NB4 (cell line): ENCODE results near the gene CRADD.
"Not testable (repeated sequence)": the region's sequence is repeated elsewhere in the genome, so short reads cannot be mapped to it uniquely, and the experiment has no call there.

Source experiments
- MAX ChIP-seq: IDR thresholded peaks from 2 replicates; pipeline ENCODE4 v1.6.1; 2011; ENCODE audit warnings: low read depth, low read length
- TF ChIP-seq, protein P1 (sequence below): IDR thresholded peaks from one replicate; pipeline ENCODE4 v1.5.1; 2012; ENCODE audit warnings: low read depth, low read length

DNA sequence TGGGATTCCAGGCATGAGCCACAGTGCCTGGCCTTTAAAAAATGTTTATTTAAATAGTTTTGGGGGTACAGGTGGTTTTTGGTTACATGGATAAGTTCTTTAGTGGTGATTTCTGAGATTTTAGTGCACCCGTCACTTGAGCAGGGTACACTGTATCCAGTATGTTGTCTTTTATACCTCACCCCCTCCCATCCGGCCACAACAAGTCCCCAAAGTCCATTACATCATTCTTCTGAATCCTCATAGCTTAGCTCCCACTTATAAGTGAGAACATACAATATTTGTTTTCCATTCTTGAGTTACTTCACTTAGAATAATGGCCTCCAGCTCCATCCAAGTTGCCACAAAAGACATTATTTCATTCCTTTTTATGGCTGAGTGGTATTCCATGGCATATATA is 124.5 kb downstream of the CRADD start:
- TF ChIP-seq, protein P1, sequence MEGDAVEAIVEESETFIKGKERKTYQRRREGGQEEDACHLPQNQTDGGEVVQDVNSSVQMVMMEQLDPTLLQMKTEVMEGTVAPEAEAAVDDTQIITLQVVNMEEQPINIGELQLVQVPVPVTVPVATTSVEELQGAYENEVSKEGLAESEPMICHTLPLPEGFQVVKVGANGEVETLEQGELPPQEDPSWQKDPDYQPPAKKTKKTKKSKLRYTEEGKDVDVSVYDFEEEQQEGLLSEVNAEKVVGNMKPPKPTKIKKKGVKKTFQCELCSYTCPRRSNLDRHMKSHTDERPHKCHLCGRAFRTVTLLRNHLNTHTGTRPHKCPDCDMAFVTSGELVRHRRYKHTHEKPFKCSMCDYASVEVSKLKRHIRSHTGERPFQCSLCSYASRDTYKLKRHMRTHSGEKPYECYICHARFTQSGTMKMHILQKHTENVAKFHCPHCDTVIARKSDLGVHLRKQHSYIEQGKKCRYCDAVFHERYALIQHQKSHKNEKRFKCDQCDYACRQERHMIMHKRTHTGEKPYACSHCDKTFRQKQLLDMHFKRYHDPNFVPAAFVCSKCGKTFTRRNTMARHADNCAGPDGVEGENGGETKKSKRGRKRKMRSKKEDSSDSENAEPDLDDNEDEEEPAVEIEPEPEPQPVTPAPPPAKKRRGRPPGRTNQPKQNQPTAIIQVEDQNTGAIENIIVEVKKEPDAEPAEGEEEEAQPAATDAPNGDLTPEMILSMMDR, result not testable (repeated sequence)
- not testable (repeated sequence) for TF ChIP-seq MAX
